HG02973 (cell line): ENCODE measurements around the gene DGKG.

Experiments used
- ATAC-seq: cut with Tn5 transposase; IDR thresholded peaks from one replicate; pipeline ENCODE4 v1.9.1; 2021; ENCODE audit warnings: moderate library complexity; ENCODE audit not compliant: unreplicated experiment

DGKG gene

GRCh38 chr3:186281176-186281575, 80.9 kb downstream of the DGKG start:
- ATAC-seq = no peak

GRCh38 chr3:186280737-186281136, 81.3 kb downstream of the DGKG start:
- no peak for ATAC-seq

GRCh38 chr3:186277268-186277909, 84.6 kb downstream of the DGKG start:
- no peak for ATAC-seq

DNA sequence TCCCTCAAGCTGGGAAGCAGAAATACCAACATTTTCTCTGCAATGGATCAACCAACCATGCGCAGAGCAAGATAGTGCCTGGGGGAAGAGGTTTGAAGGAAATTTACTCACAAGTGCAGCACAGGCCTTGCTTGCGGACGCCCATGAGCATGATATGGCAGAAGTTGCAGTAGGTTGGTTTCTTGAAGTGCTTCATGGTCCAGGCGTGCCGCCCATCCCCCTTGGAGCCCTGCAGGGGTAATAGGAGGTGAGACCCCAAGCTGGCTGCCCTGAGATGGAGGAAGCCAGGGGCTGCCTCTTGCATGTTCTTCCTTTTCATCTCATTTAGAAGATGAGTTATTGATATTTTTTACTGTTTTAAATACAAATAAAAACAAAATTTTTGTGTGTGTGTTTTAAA, 86.6 kb downstream of the DGKG start:
- ATAC-seq = no peak

GRCh38 chr3:186273586-186273985, 88.4 kb downstream of the DGKG start:
- no peak for ATAC-seq

DNA sequence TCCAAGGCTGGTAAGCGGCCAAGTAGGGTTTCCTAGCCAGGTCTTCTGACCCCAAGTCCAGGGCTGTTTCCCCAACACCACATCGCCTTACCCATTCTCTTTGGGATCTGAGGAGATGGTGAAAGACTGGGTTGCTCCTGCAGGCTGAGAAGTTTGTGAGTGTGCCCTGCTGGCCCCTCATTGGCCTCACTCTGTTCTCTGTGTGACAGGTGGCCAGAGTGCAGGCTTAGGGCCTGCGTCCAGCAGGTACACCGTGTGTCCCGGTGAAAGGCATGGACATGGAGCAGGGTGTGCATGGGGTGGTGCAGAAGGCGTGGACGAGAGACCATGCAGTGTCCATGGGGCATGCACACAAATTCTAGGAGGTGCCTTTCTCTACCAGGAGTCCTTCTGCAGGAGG, 91.3 kb downstream of the DGKG start:
- ATAC-seq = no peak

DNA sequence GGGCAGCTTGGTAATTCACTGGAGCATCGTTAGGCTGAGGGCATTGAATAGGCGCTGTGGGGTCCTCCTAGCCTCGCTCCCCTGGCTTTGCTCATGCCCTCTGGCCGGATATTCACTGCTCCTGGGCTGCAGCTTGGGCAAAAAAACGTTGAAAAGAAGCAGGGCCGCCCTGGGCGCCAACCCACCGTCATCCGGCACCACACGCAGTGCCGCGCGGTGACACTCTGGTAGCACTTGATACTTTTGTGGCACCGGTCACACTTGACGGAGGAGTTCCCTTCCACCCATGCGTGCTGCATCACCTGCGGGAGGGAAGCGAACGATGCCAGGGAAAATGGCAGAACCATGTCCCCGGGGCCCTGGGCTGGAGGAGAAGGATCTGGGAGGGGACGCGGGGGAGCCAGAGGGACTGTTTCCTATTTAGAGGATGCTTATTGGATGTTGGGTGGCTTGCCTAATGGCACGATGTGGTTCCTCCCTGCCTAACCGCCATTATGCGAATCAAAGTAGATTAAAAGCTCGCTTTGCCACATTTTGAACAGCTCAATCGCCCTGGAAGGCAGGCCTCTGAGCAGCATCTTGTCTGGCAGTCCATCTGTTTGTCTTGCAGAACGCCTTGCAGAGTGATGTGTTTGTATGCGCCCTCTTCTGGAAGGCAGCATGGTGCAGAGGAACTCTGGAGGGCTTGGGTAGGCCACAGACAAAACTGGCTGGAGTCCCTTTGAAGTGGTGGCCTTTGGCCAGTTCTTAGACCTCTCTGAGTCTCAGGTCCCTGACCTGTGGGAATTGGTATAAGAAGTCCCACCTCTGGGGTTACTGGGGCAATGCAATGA, 93.2 kb downstream of the DGKG start:
- ATAC-seq = no peak

- no peak for ATAC-seq
Measured at GRCh38 chr3:186267758-186268157, 94.3 kb downstream of the DGKG start.

GRCh38 chr3:186264608-186265400, 97.2 kb downstream of the DGKG start:
- ATAC-seq = no peak

- no peak for ATAC-seq
Measured at GRCh38 chr3:186261638-186262037, 100.4 kb downstream of the DGKG start.

DNA sequence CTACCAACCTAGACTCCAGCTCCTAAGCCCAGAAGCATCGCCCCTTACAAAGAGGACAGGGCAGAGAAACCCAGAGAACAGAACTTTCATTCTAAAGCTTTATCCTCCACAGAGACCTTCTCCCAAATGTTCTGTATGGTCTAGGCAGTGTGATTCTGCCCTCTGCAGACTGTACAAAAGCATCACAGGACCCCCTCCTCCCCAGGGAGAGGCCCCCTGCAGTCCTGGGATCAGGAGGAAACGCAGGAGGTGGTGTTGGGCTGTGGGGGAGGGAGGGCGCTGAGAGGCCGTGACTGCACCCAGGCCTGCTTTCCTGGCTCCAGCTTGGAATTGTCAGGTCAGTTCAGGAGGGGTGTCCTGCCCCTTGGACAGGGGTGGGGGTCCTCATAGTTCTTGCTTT, 101.3 kb downstream of the DGKG start:
- ATAC-seq = no peak

- ATAC-seq = peak; percentile 51
Measured at GRCh38 chr3:186259612-186260383, 102.2 kb downstream of the DGKG start.

GRCh38 chr3:186258968-186259367, 103.1 kb downstream of the DGKG start:
- no peak for ATAC-seq

GRCh38 chr3:186257866-186258265, 104.2 kb downstream of the DGKG start:
- ATAC-seq = no peak

GRCh38 chr3:186255703-186256331, 106.2 kb downstream of the DGKG start:
- ATAC-seq = no peak

DNA sequence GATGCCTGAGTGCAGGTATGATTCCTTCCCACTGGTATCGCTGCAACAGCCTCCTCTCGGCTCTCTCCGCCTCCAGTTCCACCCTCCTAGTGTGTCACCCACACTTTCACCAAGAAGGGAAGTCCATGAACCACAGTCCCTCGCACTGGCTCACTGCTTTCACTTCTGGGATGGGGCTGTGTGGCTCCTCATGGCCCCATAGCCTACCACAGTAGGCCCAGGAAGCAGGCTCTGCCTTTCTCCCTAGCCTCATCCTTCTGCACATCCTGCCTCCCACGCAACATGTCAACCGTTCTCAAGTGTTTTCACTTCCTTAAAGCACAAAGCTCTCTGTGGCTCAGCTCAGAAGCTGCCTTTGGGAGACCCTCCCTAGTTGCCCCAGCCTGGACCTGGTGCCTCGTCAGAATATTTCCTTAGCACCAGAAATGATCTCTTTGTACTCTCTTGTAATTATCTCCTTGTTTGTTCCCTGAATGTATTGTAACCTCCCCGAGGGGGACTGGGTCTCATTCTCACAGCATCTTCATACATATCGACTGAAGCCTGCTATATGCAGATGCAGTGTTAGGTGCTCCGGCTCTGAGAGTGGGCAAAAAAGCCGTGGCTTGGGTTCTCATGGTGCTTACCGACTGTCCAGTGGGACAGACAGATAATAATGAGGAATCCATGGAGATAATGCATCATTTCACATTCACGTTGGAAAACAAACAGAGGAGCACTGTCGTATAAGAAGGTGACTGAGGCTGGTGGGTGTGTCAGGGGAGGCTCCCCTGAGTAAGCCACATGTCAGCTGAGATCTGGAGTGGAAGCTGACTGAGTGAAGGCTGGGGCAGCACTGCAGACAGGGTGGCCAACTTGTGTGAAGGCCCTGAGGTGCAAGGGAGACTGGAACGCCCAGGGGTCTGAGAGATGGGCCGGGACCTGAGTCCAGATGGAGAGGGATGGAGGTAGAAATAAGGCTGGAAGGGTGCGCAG, 107.1 kb downstream of the DGKG start:
- ATAC-seq = peak; percentile 74

GRCh38 chr3:186251948-186252619, 110.0 kb downstream of the DGKG start:
- ATAC-seq = no peak

- no peak for ATAC-seq
Measured at GRCh38 chr3:186248850-186249249, 113.2 kb downstream of the DGKG start.
